NCI-H1105 treated with DMSO at 0.1 percent for 48 hours (cell line): Measurements from ENCODE around the gene SOCS4.
"Not testable (repeated sequence)": the region's sequence is repeated elsewhere in the genome, so short reads cannot be mapped to it uniquely, and the experiment has no call there.

ENCODE experiments used
- DNase-seq: peaks from one replicate; lab custom pipeline; 2025; lab: John Stamatoyannopoulos, UW

The SOCS4 gene

GRCh38 chr14:55051423-55052268 lies 24.6 kb downstream of the SOCS4 start, which contains the start of gene MAPK1IP1L:
Gene MAPK1IP1L (plus strand): TSS chr14:55051647. CDS start chr14:55061684, 10,037 bp downstream.
- peak; percentile 91 for DNase-seq

DNA sequence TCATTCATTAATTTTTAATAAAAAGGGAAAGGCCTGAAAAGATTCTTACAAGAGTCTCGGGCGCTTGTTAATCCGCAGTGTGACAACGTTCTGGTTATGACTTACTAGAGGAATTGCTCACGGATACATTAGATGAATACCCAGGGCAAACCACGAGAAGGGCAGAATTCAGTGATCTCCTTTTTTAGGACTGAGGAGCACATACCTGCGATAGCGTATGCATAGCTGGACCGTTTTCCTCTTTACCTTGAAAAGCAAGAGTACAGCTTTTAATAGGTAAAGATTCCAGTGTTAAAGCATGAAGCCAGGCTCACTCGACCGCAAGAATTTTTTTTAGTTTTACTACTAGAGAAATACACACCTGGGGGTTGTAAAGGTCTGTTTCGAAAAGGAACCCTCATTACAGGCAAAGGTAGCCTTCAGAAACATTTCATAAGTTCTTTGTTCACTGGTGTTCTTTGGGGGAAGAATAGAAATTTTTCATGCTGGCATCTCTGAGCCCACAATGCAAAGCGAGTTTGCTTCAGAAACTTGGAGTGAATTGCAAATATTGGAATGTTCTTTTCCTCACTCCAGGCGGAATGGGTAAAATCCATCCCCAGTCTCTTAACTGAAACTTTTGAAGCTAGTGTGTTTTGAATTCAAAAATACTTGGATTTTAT lies 25.4 kb downstream of the SOCS4 start:
- DNase-seq = peak; percentile 71

DNA sequence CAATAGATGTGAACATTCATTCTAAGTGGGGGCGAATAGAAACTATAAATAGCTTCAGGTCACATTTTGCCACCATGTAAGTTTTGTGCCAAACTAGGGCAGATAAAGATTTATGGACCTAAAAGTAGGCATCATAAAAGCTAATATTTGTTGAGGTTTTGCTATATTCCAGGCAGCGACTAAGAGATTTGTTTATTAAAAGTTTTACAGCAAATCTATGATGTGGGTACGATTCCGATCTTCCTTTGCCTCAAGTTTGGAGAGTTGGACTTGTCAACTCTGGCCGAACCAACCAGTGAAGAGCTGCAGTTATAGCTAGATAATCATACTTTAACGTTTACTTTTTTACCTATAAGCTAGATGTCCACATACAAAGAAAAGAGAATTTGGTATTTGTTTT lies 26.0 kb downstream of the SOCS4 start:
- no peak for DNase-seq

- DNase-seq = no peak
These were observed 26.5 kb downstream of the SOCS4 start for GRCh38 chr14:55053500-55053899.

DNA sequence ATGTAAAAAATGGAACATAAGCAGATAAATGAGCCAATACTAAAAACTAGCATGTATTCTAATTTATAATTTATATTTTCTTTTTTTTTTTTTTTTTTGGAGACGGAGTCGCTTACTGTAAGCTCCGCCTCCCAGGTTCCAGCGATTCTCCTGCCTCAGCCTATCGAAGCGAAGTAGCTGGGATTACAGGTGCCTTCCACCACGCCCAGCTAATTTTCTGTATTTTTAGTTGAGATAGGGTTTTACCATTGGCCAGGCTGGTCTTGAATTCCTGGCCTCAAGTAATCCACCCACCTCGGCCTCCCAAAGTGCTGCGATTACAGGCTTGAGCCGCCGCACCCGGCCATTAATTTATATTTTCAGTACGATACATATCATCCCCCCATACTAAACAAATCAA lies 27.1 kb downstream of the SOCS4 start:
- DNase-seq = no peak

- DNase-seq = no peak
These were observed 30.9 kb downstream of the SOCS4 start for GRCh38 chr14:55057919-55058318.

GRCh38 chr14:55059333-55059732 lies 32.3 kb downstream of the SOCS4 start:
- no peak for DNase-seq

DNA sequence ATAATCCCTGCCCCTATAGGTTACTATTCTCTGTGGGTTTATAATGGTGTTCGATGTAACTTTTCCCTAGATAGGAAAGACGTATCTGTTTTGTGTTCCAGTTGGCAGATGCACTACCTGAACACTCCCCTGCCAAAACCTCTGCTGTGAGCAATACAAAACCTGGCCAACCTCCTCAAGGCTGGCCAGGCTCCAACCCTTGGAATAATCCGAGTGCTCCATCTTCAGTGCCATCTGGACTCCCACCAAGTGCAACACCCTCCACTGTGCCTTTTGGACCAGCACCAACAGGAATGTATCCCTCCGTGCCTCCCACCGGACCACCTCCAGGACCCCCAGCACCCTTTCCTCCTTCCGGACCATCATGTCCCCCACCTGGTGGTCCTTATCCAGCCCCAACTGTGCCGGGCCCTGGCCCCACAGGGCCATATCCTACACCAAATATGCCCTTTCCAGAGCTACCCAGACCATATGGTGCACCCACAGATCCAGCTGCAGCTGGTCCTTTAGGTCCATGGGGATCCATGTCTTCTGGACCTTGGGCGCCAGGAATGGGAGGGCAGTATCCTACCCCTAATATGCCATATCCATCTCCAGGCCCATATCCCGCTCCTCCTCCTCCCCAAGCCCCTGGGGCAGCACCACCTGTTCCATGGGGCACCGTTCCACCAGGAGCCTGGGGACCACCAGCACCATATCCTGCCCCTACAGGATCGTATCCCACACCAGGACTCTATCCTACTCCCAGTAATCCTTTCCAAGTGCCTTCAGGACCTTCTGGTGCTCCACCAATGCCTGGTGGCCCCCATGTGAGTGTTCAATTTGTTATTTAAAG lies 35.7 kb downstream of the SOCS4 start:
- no peak for DNase-seq

DNA sequence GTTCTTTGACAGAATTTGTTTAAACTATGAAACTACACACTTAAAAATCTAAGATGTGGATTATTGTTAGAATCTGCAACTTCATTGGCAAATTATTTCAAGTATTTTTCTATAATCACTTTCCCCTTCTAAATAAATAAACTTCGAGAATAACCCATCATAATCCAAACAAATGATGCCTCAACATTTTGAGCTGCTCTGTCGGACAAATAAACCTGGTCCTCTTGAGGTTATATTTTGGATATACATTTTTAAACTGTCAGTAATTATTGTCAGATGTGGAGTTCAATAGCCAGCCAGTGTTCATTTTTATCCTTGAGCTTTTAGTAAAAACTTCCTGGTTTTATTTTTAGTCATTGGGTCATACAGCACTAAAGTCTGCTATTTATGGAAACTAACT lies 37.9 kb downstream of the SOCS4 start:
- DNase-seq = not testable (repeated sequence)

- no peak for DNase-seq
These were observed 38.4 kb downstream of the SOCS4 start for GRCh38 chr14:55065411-55065810.

DNA sequence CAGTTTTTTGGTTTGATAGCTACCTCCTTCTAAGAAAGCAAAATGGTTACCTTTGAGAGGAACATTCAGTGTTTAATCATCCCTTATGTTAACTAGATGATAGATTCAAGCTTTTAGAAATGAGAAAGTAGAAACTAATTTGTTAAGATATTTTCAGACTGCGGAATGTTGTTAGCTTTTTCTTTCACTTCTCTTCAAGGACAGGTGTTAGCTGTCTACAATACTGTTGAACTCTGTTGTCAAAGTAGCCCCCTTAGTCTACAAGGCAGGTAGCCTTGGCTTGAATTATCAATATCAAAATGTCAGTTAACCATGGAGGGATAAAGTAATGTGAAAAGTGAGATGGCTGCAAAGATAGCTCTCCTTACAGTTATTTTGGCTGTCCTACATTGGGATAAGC lies 39.2 kb downstream of the SOCS4 start:
- no peak for DNase-seq

GRCh38 chr14:55070981-55071411 lies 44.0 kb downstream of the SOCS4 start:
- DNase-seq = no peak

DNA sequence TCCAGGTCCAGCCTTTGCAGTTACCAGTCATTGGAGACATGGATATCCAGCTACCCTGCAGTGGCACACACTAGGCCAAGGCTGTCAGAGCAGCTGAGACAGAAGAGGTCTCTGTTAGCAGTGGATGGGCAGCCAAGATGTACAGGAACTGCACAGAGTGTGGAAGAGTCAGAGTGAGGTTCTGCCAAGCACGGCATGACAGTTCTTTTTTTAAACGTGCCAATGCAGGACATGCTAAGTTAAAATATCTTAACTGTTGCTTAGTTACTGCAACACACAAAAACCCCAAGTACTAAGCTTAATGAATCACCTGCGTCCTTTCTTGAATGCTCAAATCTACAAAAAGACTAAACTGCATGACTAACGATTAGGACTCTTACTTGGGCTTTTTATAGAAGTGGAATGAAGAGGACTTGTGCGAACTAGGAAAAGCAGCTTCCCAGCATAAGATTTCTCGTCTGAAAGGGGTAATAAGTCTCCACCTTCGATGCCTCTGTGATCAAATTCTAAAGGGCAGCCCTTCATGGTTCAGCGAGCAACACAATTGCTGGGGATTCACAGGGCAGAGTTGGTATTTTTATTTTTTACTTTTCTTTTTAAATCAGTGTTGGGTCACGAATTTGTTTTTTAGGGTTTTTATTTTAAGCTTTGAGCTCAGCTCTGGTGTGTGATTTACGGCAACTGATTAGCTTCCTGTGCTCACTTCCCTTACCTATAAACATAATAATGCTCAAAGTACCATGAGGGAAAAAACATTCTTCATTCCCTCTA lies 45.0 kb downstream of the SOCS4 start:
- no peak for DNase-seq

GRCh38 chr14:55073856-55074255 lies 46.8 kb downstream of the SOCS4 start:
- no peak for DNase-seq

DNA sequence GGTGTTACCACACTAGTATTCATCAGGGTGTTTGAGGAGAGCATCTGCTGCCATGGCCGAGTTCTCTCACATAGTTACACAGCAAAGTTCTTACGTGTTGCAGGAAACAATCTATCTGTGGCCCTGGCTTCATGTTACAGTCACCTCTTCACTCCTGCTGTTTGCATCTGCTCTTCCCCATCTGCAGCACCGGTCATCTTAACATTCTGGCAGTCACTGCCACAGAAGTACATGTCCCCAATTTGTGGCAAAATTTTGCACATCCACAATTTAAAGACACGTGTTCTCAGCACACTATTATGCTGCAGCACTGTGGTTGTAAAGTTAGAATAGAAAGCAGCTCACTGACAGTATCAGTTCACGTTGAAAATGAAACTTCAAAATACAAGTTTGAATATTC lies 47.6 kb downstream of the SOCS4 start:
- DNase-seq = no peak

- no peak for DNase-seq
These were observed 48.7 kb downstream of the SOCS4 start for GRCh38 chr14:55075628-55076175.

DNA sequence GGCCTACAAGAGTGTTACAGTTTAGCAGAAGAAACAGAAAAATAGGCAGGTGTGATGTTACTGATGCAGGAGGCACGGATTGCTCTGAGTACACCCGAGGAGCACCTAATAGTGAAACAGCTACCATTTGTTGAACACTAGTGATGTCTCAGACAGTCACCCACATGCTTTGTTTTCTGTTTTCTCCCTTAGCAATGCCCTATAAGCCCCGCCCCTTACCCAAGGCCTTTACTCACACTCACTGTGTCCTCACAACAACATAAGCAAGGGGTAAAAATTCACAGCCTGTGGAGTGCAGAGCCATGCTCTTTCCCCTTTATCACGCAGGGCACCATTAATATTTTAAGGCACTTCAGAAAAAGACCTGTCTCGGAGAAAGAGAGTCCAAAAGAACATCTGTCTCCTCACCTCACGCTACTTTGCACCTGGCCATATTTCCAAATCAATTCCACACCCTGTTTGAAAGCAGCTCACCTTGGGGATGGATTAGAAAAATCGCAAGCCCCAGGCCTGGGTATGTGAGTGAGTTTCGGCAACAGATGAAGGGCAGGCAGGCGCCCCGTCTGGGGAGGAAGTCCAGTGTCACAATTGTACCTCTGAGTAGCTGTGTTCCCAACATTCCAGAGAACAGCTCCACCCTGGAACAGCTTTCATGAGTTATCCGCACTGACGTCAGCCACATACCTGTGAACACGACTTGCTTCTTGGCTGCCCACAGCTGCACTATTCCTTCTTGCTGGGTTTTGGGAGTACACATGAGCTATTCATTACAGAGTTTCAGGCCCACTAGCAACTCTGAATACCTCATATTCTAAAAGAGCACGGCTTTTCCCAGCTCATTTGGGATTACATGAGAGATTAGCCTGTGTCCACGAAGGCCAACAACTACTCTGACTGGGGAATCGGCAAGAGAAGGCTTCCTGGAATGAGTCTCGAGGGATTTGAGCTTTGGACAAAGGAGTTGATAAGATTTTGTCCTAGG lies 50.4 kb downstream of the SOCS4 start:
- DNase-seq = no peak

GRCh38 chr14:55079961-55080360 lies 52.9 kb downstream of the SOCS4 start:
- DNase-seq = not testable (repeated sequence)

DNA sequence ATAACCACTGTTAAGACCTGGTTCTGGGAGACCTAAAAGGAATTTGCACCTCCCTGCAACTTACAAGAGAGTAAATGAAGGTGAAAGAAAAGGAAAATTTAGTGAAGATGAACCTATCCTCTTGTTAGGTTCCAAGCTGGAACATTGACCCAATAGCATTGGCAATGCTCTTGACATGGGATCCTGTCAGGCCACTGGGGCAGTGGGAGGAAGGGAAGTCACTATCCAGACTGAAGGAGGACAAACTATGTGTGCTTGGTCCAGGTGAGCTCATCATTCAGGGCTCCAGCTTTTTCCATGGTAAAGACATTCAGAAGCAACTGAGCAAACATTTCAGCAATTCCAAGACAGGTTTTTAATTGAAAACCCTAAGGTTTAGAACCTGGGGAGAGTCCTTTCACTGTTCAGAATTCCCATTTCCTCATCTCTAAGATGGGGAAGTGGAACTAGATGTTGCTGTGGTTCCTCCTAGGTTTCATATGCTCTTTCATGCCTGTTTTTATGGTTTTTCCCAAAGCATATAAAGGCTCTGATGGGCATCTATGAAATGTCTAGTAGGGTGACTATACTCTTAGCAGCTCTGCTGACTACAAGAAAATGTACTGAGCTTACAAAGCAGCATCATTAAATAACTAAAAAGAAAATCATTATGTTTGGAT lies 57.5 kb downstream of the SOCS4 start:
- DNase-seq = no peak
